ENCODE results near the gene UBE4B.
"Not testable (repeated sequence)": the region's sequence is repeated elsewhere in the genome, so short reads cannot be mapped to it uniquely, and the experiment has no call there.

UBE4B gene

GRCh38 chr1:10106756-10107475 lies 74.2 kb downstream of the UBE4B start:
- in situ Hi-C loops (cut with HindIII; ENCODE audit: low sequenced_read_pairs), result no loop called here
- no peak for TF ChIP-seq CTCF (IDR thresholded peaks at IDR 0.05; ENCODE audit: low read depth, low read length)
- H3K4me3 ChIP-seq (ENCODE audit: low read depth, low read length), result no peak overlapping the region

DNA sequence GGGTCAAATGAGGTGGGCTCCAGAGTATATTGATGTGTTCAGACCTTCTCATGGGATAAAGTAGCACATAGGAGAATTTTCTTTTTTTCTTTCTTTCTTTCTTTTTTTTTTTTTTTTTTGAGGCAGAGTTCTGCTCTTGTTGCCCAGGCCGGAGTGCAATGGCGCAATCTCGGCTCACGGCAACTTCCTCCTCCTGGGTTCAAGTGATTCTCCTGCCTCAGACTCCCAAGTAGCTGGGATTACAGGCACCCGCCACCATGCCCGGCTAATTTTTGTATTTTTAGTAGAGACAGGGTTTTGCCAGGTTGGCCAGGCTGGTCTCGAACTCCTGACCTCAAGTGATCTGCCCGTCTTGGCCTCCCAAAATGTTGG lies 74.7 kb downstream of the UBE4B start:
- in situ Hi-C loops (cut with HindIII; ENCODE audit: low sequenced_read_pairs); DNase-seq (ENCODE audit: low read depth, low spot score); H3K4me3 ChIP-seq (ENCODE audit: low read depth, low read length): not testable (repeated sequence)

More at GRCh38 chr1:10106756-10107475, 74.2 kb downstream of the UBE4B start:
- no peak for DNase-seq (ENCODE audit: low read depth, low spot score)

GRCh38 chr1:10108134-10108663 lies 75.4 kb downstream of the UBE4B start:
- no peak for TF ChIP-seq CTCF (IDR thresholded peaks at IDR 0.05; ENCODE audit: low read depth, low read length)
- DNase-seq (ENCODE audit: low read depth, low spot score), result peak; percentile 95
- in situ Hi-C loops (cut with HindIII; ENCODE audit: low sequenced_read_pairs), result no loop called here
- no peak overlapping the region for H3K4me3 ChIP-seq (ENCODE audit: low read depth, low read length)

DNA sequence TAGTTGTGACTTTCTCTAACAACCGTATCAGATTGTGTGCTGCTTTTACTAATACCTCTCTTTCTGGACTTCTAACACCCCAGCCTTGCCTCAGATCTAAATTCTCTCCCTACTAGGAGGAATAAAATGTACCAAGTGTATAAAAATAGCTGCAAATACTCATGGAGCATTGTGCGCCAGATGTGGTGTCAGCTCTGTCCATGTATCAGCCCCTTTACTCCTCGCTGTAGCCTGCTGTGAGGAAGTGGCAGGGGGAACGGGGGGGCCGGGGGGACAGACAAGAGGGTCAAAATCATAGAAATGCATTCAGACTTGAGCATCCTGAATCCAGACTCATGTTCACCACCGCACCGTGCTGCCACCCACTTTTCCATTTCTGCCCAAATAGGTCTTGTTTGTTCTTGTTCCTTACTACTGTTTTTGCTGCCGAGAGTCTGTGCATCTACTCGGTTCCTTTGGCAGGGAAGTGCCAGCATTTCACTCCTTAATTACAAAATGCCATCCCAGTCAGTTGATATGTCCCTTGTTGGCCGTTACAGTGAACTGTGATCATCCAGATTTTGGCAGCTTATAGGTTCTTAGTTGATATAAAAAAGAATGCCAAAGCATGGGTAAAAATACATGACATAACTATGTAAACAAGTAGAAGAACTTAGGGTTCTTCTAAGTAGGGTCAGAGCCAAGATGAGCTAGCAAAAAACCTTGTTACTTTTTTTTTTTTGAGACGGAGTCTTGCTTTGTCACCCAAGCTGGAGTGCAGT lies 76.4 kb downstream of the UBE4B start:
- H3K4me3 ChIP-seq (ENCODE audit: low read depth, low read length), result no peak overlapping the region
- DNase-seq (ENCODE audit: low read depth, low spot score), result no peak
- TF ChIP-seq CTCF (IDR thresholded peaks at IDR 0.05; ENCODE audit: low read depth, low read length), result no peak
- in situ Hi-C loops (cut with HindIII; ENCODE audit: low sequenced_read_pairs), result no loop called here

- H3K4me3 ChIP-seq (ENCODE audit: low read depth, low read length), result no peak overlapping the region
- no peak for DNase-seq (ENCODE audit: low read depth, low spot score)
- in situ Hi-C loops (cut with HindIII; ENCODE audit: low sequenced_read_pairs), result no loop called here
- no peak for TF ChIP-seq CTCF (IDR thresholded peaks at IDR 0.05; ENCODE audit: low read depth, low read length)
These were observed 80.7 kb downstream of the UBE4B start for GRCh38 chr1:10113501-10113900.

DNA sequence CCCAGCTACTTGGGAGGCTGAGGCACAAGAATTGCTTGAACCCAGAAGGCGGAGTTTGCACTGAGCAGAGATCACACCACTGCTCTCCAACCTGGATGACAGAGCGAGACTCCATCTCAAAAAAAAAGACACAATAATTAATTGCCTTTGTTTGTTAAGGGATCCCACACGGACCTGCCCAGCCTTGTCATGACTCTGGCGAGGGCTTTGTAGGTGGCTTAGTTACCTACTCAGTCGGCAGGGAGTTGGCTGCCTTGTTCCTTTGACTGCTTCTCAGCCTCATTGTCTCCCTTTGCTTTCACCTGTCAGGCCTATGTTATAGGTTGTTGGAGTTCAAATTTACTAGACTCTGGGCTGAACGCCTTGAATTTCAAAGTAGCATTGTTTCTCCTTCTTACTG lies 82.0 kb downstream of the UBE4B start:
- no peak for DNase-seq (ENCODE audit: low read depth, low spot score)
- no peak overlapping the region for H3K4me3 ChIP-seq (ENCODE audit: low read depth, low read length)
- TF ChIP-seq CTCF (IDR thresholded peaks at IDR 0.05; ENCODE audit: low read depth, low read length), result no peak
- in situ Hi-C loops (cut with HindIII; ENCODE audit: low sequenced_read_pairs), result no loop called here

GRCh38 chr1:10117132-10117531 lies 84.4 kb downstream of the UBE4B start:
- in situ Hi-C loops (cut with HindIII; ENCODE audit: low sequenced_read_pairs), result no loop called here
- DNase-seq (ENCODE audit: low read depth, low spot score), result no peak
- TF ChIP-seq CTCF (IDR thresholded peaks at IDR 0.05; ENCODE audit: low read depth, low read length), result no peak
- H3K4me3 ChIP-seq (ENCODE audit: low read depth, low read length), result no peak overlapping the region

Data from astrocyte of the spinal cord (primary cell).